Parathyroid adenoma (tissue), 2 donors: ENCODE measurements around the gene ZNF879.

Source experiments
- H2AFZ ChIP-seq: fragments of 300-600 bp; sonication (generic); one replicate; pipeline ENCODE4 v1.7.0; 2017; ENCODE audit warnings: antibody characterized with exemption, mild to moderate bottlenecking
- H3K27ac ChIP-seq: fragments of 300-600 bp; sonication (generic); one replicate; pipeline ENCODE4 v1.7.0; 2017
- H3K27me3 ChIP-seq: fragments of 300-600 bp; sonication (generic); one replicate; pipeline ENCODE4 v1.7.0; 2017; ENCODE audit warnings: low read length; ENCODE audit not compliant: control insufficient read depth, insufficient read depth
- H3K36me3 ChIP-seq: fragments of 300-600 bp; sonication (generic); one replicate; pipeline ENCODE4 v1.7.0; 2017; ENCODE audit warnings: low read length; ENCODE audit not compliant: control insufficient read depth, insufficient read depth
- H3K4me1 ChIP-seq: fragments of 300-600 bp; sonication (generic); one replicate; pipeline ENCODE4 v1.7.0; 2017; ENCODE audit warnings: control low read depth
- H3K4me2 ChIP-seq: fragments of 300-600 bp; sonication (generic); one replicate; pipeline ENCODE4 v1.7.0; 2017; ENCODE audit warnings: low read length
- H3K4me3 ChIP-seq: fragments of 300-600 bp; sonication (generic); one replicate; pipeline ENCODE4 v1.7.0; 2017; ENCODE audit warnings: low read depth, low read length
- H3K79me2 ChIP-seq: fragments of 300-600 bp; sonication (generic); one replicate; pipeline ENCODE4 v1.7.0; 2017; ENCODE audit warnings: control low read depth
- H3K9ac ChIP-seq: fragments of 300-600 bp; sonication (generic); one replicate; pipeline ENCODE4 v1.7.0; 2017; ENCODE audit warnings: mild to moderate bottlenecking
- H3K9me3 ChIP-seq: fragments of 300-600 bp; sonication (generic); one replicate; pipeline ENCODE4 v1.7.0; 2017; ENCODE audit warnings: low read length; ENCODE audit not compliant: control insufficient read depth
- TF ChIP-seq, protein P1 (sequence below): fragments of 300-600 bp; sonication (generic); IDR thresholded peaks from one replicate; pipeline ENCODE4 v1.7.0; 2017; ENCODE audit warnings: antibody characterized with exemption, mild to moderate bottlenecking
- donor health status: primary hyperparathyroidism.

ZNF879 gene

DNA sequence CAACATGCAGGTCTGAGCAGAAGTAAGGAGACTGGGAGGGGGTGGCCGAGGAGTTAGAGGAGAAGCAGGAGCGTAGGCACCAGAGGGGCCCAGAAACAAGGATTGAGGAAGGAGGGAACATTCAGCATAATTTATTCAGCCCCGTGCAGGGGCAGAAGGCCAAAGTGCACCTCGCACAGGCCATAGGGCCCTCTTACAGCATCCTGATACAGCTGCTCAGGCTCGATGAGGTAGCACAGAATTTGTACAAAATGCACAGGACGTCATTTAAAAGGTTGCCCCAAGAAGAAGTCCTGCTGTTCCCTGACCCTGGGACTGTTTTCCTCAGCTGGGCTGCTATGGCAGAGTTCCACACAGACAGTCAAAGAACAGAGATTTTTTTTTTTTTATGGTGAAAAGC is 26.4 kb upstream of the ZNF879 start:
- H3K79me2 ChIP-seq: no peaks in the 10 kb centered on the region
- H3K4me3 ChIP-seq: no peak overlapping the region
- H3K27me3 ChIP-seq: no peaks in the 10 kb centered on the region
- TF ChIP-seq, protein P1, sequence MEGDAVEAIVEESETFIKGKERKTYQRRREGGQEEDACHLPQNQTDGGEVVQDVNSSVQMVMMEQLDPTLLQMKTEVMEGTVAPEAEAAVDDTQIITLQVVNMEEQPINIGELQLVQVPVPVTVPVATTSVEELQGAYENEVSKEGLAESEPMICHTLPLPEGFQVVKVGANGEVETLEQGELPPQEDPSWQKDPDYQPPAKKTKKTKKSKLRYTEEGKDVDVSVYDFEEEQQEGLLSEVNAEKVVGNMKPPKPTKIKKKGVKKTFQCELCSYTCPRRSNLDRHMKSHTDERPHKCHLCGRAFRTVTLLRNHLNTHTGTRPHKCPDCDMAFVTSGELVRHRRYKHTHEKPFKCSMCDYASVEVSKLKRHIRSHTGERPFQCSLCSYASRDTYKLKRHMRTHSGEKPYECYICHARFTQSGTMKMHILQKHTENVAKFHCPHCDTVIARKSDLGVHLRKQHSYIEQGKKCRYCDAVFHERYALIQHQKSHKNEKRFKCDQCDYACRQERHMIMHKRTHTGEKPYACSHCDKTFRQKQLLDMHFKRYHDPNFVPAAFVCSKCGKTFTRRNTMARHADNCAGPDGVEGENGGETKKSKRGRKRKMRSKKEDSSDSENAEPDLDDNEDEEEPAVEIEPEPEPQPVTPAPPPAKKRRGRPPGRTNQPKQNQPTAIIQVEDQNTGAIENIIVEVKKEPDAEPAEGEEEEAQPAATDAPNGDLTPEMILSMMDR: no peak
- no peak overlapping the region for H3K27ac ChIP-seq
- no peaks in the 10 kb centered on the region for H3K4me1 ChIP-seq
- no peak overlapping the region for H3K4me2 ChIP-seq
- no peak overlapping the region for H3K9ac ChIP-seq
- no peak overlapping the region for H2AFZ ChIP-seq
- H3K9me3 ChIP-seq: no peaks in the 10 kb centered on the region
- H3K36me3 ChIP-seq: no peaks in the 10 kb centered on the region

DNA sequence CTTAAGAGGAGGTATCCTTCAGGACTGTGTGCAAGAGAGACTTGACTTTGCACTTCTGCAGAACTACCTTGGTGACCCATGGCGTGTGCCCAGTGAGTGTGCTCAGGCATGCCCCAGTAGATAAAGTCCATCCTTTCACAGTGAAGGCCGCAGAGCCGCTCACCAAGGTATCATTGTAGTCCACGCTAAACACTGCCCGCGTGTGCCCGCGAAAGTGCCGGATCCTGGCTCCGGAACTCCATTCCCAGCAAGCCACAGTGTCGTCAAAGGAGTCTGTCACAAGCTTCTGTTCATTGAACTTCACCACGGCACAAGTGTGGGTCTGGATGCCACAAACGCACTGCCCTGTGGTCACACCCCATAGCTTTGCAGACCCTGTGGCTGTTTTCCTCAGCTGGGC is 25.2 kb upstream of the ZNF879 start:
- Histone ChIP-seq H3K9ac (no peak overlapping the region), H3K27ac (no peak overlapping the region), H3K79me2 (no peaks in the 10 kb centered on the region), H3K4me2 (no peak overlapping the region), H3K36me3 (no peaks in the 10 kb centered on the region), H3K9me3 (no peaks in the 10 kb centered on the region), H2AFZ (no peak overlapping the region), H3K4me3 (no peak overlapping the region), H3K27me3 (no peaks in the 10 kb centered on the region), H3K4me1 (no peaks in the 10 kb centered on the region)
- TF ChIP-seq, protein P1: no peak

DNA sequence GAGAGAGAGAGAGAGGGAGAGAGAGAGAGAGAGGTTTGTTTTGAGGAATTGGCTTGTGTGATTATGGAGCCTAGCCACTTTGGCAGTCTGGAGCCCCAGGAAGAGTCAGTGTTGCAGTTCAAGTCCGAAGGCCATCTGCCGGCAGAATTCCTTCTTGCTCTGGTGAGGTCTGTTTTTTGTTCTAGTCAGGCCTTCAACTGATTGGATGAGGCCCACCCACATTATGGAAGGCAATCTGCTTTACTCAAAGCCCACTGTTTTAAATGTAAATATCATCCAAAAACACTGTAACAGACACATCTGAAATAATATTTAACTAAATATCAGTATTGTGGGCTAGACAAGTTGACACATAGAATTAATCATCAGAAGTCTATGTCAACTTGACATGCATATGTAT is 17.0 kb upstream of the ZNF879 start:
- no peak overlapping the region for H2AFZ ChIP-seq
- H3K27ac ChIP-seq: no peak overlapping the region
- TF ChIP-seq, protein P1: no peak
- H3K4me2 ChIP-seq: no peak overlapping the region
- H3K36me3 ChIP-seq: no peaks in the 10 kb centered on the region
- H3K9me3 ChIP-seq: no peaks in the 10 kb centered on the region
- no peak overlapping the region for H3K4me3 ChIP-seq
- no peak overlapping the region for H3K9ac ChIP-seq
- no peaks in the 10 kb centered on the region for H3K79me2 ChIP-seq
- H3K27me3 ChIP-seq: no peaks in the 10 kb centered on the region
- no peaks in the 10 kb centered on the region for H3K4me1 ChIP-seq

DNA sequence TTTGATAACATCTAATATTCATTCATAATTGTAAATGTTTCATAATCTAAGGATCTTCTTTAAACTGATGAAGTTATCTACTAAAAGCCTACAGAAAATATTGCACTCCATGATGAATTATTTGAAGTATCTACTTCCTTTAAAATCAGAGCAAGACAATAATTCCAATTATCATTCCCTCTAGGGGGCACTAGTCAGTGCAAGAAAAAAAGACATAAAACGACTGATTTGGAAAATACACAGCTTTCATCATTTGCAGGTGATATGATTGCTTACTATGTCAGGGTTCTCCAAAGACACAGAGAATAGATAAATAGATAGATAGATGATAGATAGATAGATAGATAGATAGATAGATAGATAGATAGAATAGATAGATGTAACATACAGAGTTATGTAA is 14.9 kb upstream of the ZNF879 start:
- H3K27ac ChIP-seq: no peak overlapping the region
- TF ChIP-seq, protein P1: no peak
- H3K27me3 ChIP-seq: no peaks in the 10 kb centered on the region
- no peak overlapping the region for H3K9ac ChIP-seq
- no peaks in the 10 kb centered on the region for H3K36me3 ChIP-seq
- no peaks in the 10 kb centered on the region for H3K79me2 ChIP-seq
- H3K4me2 ChIP-seq: no peak overlapping the region
- no peaks in the 10 kb centered on the region for H3K9me3 ChIP-seq
- H2AFZ ChIP-seq: no peak overlapping the region
- H3K4me3 ChIP-seq: no peak overlapping the region
- H3K4me1 ChIP-seq: no peaks in the 10 kb centered on the region

DNA sequence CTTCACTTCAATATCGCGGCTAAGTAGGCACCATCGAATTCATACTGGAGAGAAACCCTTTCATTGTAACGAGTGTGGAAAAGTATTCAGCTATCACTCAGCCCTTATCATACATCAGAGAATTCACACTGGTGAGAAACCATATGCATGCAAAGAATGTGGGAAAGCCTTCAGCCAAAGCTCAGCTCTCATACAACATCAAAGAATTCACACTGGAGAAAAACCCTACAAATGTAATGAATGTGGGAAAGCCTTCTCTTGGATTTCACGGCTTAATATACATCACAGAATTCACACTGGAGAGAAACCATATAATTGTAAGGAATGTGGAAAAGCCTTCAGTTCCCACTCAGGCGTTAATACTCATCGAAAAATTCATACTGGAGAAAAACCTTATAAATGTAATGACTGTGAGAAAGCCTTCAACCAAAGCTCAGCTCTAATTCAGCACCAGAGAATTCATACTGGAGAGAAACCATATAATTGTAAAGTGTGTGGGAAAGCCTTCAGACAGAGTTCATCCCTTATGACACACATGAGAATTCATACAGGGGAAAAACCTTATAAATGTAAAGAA is 9.5 kb downstream of the ZNF879 start:
- H3K4me3 ChIP-seq: no peak overlapping the region
- peaks cover 29% of the 10 kb centered on the region for H3K9me3 ChIP-seq
- H3K4me2 ChIP-seq: no peak overlapping the region
- H2AFZ ChIP-seq: no peak overlapping the region
- H3K4me1 ChIP-seq: no peaks in the 10 kb centered on the region
- TF ChIP-seq, protein P1: no peak
- H3K79me2 ChIP-seq: no peaks in the 10 kb centered on the region
- no peaks in the 10 kb centered on the region for H3K27me3 ChIP-seq
- no peak overlapping the region for H3K9ac ChIP-seq
- peaks cover 38% of the 10 kb centered on the region for H3K36me3 ChIP-seq
- no peak overlapping the region for H3K27ac ChIP-seq
